HT1080 (cell line): ENCODE results near the gene NKIRAS1. TPM values are rescaled to one million over a fixed set of nuclear protein-coding genes. Genes with fewer than 3 reads are reported as not detected.
A peak's percentile ranks its signal among the peaks of the same experiment; 100 is the strongest.
"Not testable (repeated sequence)": the region's sequence is repeated elsewhere in the genome, so short reads cannot be mapped to it uniquely, and the experiment has no call there.

Experiments used
- DNase-seq: peaks from one replicate; pipeline ENCODE4 v3.0.0-alpha.2; 2015; ENCODE audit warnings: low read depth
- total RNA-seq: library from RNA; depleted of rRNA; stranded (reverse); fragments of >200 nt; shearing (Covaris generic); gene quantifications from 2 replicates; pipeline ENCODE4 v1.2.3, GENCODE V29; 2014

Gene NKIRAS1
- total RNA-seq, 1 experiment from 2014 or later, result 25.0 TPM

DNA sequence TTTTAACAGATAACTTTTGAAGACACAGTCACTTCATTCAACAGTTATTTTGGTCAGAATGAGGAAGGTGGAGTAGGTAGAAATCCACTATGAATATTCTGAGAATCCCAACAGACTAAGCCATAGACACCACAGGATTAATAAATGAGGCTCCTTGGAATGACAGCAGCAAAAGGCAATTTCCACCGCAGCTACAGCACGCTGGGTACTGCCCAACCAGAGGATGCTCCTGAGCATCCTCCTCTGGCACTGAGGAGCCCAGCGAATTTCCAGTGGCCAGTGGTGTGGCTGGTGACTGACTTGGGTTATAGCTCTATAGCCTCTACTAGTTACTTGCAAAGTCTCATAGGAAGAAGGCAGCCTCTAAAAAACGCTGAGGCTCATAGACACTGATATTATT lies 24.6 kb upstream of the NKIRAS1 start:
- no peak for DNase-seq

DNA sequence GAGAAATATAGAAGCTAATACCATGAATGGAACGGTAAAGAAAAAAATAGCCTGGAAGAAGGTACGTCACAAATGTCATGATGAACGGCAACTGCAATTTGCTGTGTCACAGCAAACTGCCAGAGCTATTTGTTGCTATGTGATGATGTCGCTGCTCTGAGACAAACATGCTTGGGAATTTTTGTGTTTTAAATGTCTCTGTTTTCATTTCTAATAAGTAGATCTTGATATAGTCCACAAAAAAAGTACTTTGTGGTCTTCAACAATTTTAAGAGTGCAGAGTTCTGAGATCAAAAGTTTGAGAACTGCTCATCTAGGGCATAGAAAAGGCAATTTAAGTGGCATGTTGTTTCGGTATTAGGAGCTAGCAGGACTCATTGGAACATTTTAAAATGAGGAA lies 24.0 kb upstream of the NKIRAS1 start:
- DNase-seq, result no peak

- no peak for DNase-seq
Measured at GRCh38 chr3:23938688-23939087, 21.9 kb upstream of the NKIRAS1 start.

DNA sequence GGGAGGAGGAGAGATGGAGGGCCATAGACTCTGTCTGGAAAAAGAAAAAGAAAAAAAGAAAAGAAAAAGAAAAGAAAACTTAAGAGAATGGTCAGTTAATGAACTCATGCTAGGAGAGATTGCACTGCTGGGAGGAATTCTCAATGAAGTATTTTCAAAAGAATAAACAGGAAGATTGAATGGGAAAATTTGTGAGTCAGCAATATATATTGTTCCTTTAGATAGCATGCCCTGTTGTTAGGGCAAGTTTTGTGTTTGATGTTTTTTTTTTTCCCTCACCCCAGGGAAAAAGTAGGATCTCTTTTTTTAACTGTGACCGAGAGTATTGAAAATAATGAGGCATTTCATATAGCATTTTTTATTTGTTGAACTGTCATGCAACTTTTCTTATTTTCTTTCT lies 20.5 kb upstream of the NKIRAS1 start:
- DNase-seq, result no peak

DNA sequence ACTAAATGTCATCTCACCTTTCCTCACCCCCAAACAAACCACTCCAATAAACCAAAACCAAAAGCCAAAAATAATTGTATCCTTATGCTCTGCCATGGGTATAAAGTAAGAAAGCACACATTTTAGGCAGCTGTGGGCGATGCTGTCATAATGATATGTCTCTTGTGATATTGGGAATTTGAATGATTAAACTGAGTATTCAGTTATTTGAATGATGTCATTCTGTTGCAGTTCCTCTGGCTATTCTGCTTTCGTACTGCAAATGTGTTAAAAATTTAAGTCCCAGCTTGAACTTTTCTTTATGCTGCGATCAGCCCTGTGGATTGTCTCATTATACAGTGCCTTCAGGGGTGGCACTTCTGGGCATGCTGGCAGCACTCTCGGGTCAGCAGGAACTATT lies 17.5 kb upstream of the NKIRAS1 start:
- DNase-seq, result no peak

DNA sequence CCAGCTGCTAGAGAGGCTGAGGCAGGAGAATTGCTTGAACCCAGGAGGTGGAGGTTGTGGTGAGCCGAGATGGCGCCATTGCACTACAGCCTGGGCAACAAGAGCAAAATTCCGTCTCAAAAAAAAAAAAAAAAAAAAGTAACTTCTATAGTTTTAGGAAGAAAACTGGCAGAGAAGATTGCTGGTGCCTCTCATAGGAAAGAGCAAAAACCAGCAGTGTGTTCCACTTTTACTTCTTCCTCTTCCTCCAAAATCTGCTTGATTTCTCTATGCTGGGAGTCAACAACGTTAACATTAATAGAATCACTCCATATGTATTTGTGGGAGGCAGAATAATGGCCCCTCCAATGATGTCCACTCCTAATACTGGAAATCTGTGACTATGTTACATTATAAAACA lies 15.8 kb upstream of the NKIRAS1 start:
- no peak for DNase-seq

GRCh38 chr3:23931597-23931996 lies 14.8 kb upstream of the NKIRAS1 start:
- no peak for DNase-seq

- peak; percentile 76 for DNase-seq
Measured at GRCh38 chr3:23928524-23928923, 11.7 kb upstream of the NKIRAS1 start.

- no peak for DNase-seq
Measured at GRCh38 chr3:23926736-23927135, 9.9 kb upstream of the NKIRAS1 start.

DNA sequence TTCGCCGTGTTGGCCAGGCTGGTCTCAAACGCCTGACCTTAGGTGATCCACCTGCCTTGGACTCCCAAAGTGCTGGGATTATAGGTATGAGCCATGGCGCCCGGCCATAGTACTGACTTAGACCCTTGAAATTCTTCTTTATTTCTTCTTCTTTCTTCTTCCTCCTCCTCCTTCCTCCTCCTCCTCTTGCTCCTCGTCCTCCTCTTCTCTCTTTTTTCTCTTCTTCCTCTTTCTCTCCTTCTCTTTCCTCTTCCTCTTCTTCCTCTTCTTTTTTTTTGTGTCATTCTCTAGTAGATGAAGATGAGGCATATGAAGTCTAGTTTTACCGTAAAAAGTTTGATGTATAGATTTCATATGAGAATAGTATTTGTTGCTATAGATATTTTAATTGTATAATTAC lies 9.5 kb upstream of the NKIRAS1 start:
- DNase-seq, result no peak

DNA sequence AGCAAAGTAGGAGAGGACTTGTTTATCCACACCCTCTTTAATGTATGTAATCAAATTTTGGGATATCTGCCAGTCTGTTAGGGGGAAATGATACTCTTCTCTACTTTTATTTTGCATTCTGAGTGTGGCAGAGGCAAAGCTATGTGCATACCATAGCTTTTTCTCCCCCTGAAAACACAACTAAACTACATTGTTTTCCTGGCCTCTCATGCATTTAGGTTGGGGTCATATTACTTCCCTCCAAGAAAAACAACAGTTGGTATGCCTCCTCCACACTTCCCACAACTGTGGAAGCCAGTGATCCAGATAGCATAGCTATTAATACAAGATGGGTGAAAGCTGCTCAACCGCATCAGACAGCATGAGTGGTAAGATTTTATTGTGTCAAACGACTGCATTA lies 7.0 kb upstream of the NKIRAS1 start:
- no peak for DNase-seq

DNA sequence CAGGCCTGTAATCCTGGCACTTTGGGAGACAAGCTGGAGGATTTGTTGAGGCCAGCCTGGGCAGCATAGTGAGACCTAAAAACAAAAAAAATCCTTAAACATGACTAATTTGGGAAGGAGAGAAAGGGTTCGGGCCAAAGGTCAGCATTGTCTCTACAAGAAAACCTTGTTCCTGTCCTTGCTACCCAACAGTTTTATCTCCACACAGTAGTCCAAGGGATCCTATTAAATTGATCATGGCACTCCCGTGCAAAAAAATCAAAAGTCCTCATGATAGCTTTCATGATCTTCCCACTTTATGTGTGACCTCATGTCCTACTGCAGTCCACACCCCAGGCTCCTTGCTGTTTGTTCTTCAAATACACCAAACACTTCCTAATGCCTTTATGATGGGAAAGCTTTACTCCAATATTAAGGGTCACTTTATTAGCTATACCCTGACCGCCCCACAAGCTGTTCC lies 4.3 kb upstream of the NKIRAS1 start:
- peak; percentile 43 for DNase-seq

- DNase-seq, result no peak
Measured at GRCh38 chr3:23920151-23920655, 3.4 kb upstream of the NKIRAS1 start.

DNA sequence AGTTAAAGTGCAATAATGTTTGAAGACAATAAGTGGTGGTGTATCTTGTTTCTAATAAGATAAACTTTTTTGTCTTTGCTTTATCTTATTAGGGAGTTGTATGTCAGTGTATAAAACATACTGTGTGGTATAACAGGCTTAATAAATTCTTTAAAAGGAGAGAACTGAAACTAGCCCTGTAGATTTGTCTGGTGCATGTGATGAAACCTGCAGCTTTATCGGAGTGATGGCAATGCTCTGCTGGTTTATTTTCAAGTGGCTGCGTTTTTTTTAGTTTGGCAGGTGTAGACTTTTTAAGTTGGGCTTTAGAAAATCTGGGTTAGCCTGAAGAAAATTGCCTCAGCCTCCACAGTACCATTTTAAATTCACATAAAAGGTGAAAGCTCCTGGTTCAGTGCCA lies 2.8 kb upstream of the NKIRAS1 start:
- no peak for DNase-seq

- DNase-seq, result not testable (repeated sequence)
Measured at GRCh38 chr3:23918331-23918730, 1.5 kb upstream of the NKIRAS1 start.

GRCh38 chr3:23917679-23918303 lies 1.0 kb upstream of the NKIRAS1 start:
- DNase-seq, result not testable (repeated sequence)

DNA sequence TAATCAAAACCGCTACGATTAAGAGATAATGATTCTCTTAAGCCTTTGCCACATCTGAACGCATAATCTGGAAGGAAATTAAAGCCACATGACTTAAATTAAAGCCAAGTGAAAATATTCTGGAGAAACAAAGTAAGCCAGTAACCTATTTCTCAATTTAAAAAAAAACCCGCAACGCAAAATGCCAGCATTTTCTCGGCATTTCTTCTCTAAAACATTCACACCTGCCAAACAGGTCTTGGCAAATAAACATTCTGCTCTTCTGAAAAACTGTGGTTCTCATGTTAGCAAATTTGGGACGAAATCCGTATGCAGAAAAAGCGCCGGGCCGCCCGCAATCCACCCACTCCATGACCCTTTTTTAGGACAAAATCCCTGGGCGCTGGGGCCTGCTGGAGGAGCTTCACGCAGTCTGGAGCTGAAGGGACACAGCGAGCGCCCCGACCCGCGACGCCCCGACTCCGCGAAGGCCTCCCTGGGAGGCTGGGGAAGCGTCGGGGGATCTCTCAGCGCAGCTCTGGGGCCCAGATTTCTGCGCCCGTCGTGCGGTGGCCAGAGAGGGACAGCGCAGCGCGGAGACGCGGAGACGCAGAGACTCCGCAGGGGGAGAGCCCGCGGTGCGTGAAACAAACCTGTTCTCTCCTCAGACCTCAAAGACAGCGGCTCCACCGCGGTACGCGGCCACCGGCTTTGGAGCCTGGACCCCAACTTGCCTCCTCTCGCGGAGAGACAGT lies 471 bp downstream of the NKIRAS1 start:
- no peak for DNase-seq

DNA sequence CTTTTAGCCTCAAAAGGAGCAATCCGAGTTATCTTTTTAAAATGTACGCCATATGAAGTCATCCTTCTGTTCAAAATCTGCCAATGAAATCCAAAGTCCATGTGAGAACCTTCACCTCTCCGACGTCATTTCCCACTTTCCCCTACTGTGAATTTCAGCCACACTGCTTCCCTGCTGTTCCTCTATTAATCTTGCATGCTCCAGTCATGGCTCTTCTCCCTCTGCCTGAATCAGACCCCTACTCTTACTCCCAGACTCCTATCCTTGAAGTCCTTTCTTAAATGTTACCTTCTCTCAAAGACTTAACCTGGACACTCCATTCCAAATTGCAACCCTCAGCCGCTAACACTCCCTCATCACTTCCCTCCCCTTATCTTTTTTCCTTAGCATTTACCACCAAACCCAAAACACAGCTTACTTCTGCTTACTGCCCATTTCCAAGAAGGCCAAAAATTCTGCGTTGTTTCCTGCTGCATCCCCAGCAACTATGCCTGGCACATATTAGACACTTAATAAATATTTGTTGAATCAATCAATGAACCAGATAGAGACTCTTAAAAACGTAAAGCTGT lies 1.2 kb downstream of the NKIRAS1 start:
- DNase-seq, result peak; percentile 72

DNA sequence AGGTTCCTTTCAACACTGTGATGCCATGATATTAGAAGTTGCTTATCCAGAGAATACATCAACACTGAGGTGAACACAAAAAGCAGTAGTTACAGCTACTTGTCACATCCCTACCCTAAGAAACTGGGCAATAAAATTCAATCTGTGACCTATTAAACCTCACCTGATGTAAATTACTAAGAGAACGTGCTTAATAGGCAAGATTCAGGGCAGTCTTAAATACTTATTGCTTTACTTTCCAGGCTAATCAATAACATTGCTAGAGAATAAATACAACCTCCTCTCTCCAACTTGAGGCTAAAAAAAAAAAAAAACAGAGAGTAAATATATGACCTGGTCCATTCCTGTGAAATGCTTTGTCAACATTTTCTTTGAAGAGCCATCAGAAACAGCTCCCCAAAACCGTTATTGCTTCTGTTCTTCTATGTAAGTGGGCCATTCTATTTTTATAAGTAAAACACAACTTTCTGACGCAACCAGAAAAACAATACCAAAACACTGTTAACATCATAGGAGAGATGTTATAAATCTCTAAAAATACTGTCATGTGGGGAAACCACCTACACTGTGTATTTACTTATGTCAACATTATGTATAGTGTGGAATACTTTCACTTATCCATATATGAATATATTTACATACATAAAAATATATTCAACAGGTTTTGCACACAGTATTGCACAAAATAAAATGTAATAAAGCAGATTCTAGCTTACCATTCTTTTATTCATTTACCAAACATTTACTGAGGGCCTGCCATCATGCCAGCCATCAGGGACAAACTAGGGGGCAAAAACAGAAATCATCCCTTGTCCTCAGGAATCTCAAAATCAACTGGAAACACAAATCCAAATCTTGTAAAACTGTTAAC lies 2.7 kb downstream of the NKIRAS1 start:
- DNase-seq, result no peak

- DNase-seq, result no peak
Measured at GRCh38 chr3:23913182-23913581, 3.6 kb downstream of the NKIRAS1 start.

- DNase-seq, result not testable (repeated sequence)
Measured at GRCh38 chr3:23912335-23912734, 4.5 kb downstream of the NKIRAS1 start.

DNA sequence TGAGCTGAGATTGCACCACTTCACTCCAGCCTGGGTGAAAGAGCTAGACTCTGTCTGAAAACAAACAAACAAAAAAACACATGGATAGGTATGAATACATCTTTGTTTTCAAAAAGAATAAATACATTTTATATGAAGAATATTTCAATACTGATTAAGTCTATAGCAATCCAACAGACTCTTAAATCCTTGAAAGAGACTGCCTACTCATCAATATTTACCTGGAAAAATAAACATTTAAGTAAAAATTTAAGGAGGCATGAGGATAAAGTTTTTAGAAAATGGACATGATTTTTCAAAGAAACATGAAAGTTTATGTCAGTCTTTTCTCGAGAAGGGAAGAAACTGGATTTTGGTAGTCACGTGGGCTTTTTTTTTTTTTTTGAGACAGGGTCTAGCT lies 5.4 kb downstream of the NKIRAS1 start:
- no peak for DNase-seq
